ENCODE measurements around the gene SERPINA10.

SERPINA10 gene

GRCh38 chr14:94291906-94292525 is 1.1 kb downstream of the SERPINA10 start:
- Histone ChIP-seq H3K9me2 (ENCODE audit: low read depth, low read length) (no peaks in the 10 kb centered on the region), H3K9ac (ENCODE audit: low read length) (no peak overlapping the region), H2AFZ (ENCODE audit: low read length) (no peak overlapping the region), H3K4me3 (ENCODE audit: low read depth, low read length, poor library complexity, severe bottlenecking) (no peak overlapping the region), H4K20me1 (ENCODE audit: insufficient read depth, low read length) (no peaks in the 10 kb centered on the region), H3F3A (ENCODE audit: insufficient read depth, low read length) (no peaks in the 10 kb centered on the region), H3K79me2 (ENCODE audit: insufficient read depth, low read length) (no peaks in the 10 kb centered on the region), H3K4me2 (ENCODE audit: low read length) (no peak overlapping the region), H3K4me1 (ENCODE audit: insufficient read depth, low read length, severe bottlenecking) (no peaks in the 10 kb centered on the region), H3K27ac (ENCODE audit: low read depth, low read length, poor library complexity, severe bottlenecking) (no peak overlapping the region), H3K9me3 (ENCODE audit: low read length) (no peaks in the 10 kb centered on the region), H3K27me3 (ENCODE audit: insufficient read depth, low read length) (no peaks in the 10 kb centered on the region; the same call in 1 of the 2 replicates), H3K36me3 (ENCODE audit: insufficient read depth, low read length) (no peaks in the 10 kb centered on the region)
- TF ChIP-seq, protein P1, sequence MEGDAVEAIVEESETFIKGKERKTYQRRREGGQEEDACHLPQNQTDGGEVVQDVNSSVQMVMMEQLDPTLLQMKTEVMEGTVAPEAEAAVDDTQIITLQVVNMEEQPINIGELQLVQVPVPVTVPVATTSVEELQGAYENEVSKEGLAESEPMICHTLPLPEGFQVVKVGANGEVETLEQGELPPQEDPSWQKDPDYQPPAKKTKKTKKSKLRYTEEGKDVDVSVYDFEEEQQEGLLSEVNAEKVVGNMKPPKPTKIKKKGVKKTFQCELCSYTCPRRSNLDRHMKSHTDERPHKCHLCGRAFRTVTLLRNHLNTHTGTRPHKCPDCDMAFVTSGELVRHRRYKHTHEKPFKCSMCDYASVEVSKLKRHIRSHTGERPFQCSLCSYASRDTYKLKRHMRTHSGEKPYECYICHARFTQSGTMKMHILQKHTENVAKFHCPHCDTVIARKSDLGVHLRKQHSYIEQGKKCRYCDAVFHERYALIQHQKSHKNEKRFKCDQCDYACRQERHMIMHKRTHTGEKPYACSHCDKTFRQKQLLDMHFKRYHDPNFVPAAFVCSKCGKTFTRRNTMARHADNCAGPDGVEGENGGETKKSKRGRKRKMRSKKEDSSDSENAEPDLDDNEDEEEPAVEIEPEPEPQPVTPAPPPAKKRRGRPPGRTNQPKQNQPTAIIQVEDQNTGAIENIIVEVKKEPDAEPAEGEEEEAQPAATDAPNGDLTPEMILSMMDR (IDR thresholded peaks at IDR 0.05; ENCODE audit: low read length) = no peak
- TF ChIP-seq EZH2 (IDR thresholded peaks at IDR 0.05; ENCODE audit: borderline replicate concordance, low read length) = no peak

DNA sequence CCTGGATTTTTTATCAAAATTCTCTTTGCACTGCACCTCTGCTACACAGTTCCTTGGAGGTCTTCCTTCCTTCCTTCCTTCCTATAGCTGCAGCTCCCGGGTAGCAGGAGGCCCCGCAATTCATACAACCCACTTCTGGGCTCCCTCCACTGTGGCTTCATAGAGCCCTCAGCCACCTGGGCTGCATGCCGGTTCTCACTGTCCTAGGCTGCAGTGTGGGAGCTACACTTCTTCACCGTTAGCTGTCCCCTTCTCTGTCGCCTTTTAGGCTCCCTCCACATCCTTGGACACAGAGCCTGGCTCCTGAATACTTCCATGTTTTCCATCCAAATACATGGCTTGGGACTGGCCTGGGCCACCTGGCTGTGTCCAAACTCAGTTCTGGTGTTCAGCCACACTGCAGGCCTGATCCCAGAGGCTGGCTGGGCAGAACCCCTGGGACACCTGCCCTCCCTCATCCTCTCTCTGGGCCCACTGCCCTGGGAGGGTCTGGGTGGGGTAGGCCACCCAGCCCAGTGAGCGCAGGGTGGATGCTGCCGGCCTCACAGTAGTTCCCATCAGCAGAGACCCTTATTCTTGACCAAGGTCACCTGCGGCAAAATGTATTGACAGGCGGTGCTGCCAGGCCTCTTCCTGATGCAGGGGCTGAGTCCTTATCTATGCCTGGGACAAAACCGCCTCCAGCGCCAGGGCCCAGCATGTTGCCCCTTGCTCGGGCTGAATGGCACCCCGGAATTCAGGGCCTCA is 1.7 kb downstream of the SERPINA10 start:
- H3K79me2 ChIP-seq (ENCODE audit: insufficient read depth, low read length) = no peaks in the 10 kb centered on the region
- no peak overlapping the region for H2AFZ ChIP-seq (ENCODE audit: low read length)
- H3K4me3 ChIP-seq (ENCODE audit: low read depth, low read length, poor library complexity, severe bottlenecking) = no peak overlapping the region
- no peaks in the 10 kb centered on the region for H3K9me2 ChIP-seq (ENCODE audit: low read depth, low read length)
- no peak overlapping the region for H3K27ac ChIP-seq (ENCODE audit: low read depth, low read length, poor library complexity, severe bottlenecking)
- no peak overlapping the region for H3K9ac ChIP-seq (ENCODE audit: low read length)
- no peak for TF ChIP-seq EZH2 (IDR thresholded peaks at IDR 0.05; ENCODE audit: borderline replicate concordance, low read length)
- TF ChIP-seq, protein P1 (IDR thresholded peaks at IDR 0.05; ENCODE audit: low read length) = no peak
- H4K20me1 ChIP-seq (ENCODE audit: insufficient read depth, low read length) = no peaks in the 10 kb centered on the region
- H3K9me3 ChIP-seq (ENCODE audit: low read length) = no peaks in the 10 kb centered on the region
- no peaks in the 10 kb centered on the region for H3K36me3 ChIP-seq (ENCODE audit: insufficient read depth, low read length)
- H3K4me1 ChIP-seq (ENCODE audit: insufficient read depth, low read length, severe bottlenecking) = no peaks in the 10 kb centered on the region
- H3K4me2 ChIP-seq (ENCODE audit: low read length) = no peak overlapping the region
- no peaks in the 10 kb centered on the region for H3F3A ChIP-seq (ENCODE audit: insufficient read depth, low read length)
- no peaks in the 10 kb centered on the region; the same call in 1 of the 2 replicates for H3K27me3 ChIP-seq (ENCODE audit: insufficient read depth, low read length)

DNA sequence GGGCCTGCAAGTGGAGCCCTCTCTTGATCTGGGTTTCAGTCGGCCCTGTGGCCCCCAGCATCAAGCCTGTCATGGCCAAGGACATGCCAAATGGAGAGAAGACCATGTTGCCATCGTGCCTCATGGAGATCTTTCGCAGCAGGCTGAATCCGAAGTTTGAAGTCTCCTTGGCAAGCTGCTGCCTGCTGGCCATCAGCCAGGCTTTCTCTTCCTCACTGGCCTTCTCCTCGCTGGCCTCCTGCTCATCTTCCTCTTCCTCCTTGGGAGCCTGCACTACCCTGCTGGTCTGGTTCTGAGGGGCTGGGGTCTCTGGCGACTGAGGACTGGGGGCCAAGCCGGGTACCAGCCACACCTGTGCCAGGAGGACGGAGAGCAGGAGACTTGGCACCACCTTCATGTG is 2.9 kb downstream of the SERPINA10 start:
- no peaks in the 10 kb centered on the region for H4K20me1 ChIP-seq (ENCODE audit: insufficient read depth, low read length)
- no peak overlapping the region for H3K9ac ChIP-seq (ENCODE audit: low read length)
- no peaks in the 10 kb centered on the region for H3K36me3 ChIP-seq (ENCODE audit: insufficient read depth, low read length)
- no peak overlapping the region for H2AFZ ChIP-seq (ENCODE audit: low read length)
- H3K9me3 ChIP-seq (ENCODE audit: low read length) = no peaks in the 10 kb centered on the region
- no peaks in the 10 kb centered on the region for H3K4me1 ChIP-seq (ENCODE audit: insufficient read depth, low read length, severe bottlenecking)
- H3K27ac ChIP-seq (ENCODE audit: low read depth, low read length, poor library complexity, severe bottlenecking) = no peak overlapping the region
- no peak overlapping the region for H3K4me2 ChIP-seq (ENCODE audit: low read length)
- no peaks in the 10 kb centered on the region for H3K9me2 ChIP-seq (ENCODE audit: low read depth, low read length)
- H3K4me3 ChIP-seq (ENCODE audit: low read depth, low read length, poor library complexity, severe bottlenecking) = no peak overlapping the region
- no peaks in the 10 kb centered on the region for H3F3A ChIP-seq (ENCODE audit: insufficient read depth, low read length)
- TF ChIP-seq EZH2 (IDR thresholded peaks at IDR 0.05; ENCODE audit: borderline replicate concordance, low read length) = no peak
- TF ChIP-seq, protein P1 (IDR thresholded peaks at IDR 0.05; ENCODE audit: low read length) = no peak
- H3K79me2 ChIP-seq (ENCODE audit: insufficient read depth, low read length) = no peaks in the 10 kb centered on the region
- no peaks in the 10 kb centered on the region; the same call in 1 of the 2 replicates for H3K27me3 ChIP-seq (ENCODE audit: insufficient read depth, low read length)

All from OCI-LY1 (cell line).